C4-2B (cell line): Measurements from ENCODE around the gene CHD2.

Experiments used
- CTCF ChIP-seq: fragments of 450-650 bp; conservative IDR thresholded peaks from 2 replicates; pipeline ENCODE4 v1.5.1; 2017; ENCODE audit warnings: mild to moderate bottlenecking
- ZFX ChIP-seq: fragments of 450-650 bp; IDR thresholded peaks from 2 replicates; pipeline ENCODE4 v1.6.1; 2017

DNA sequence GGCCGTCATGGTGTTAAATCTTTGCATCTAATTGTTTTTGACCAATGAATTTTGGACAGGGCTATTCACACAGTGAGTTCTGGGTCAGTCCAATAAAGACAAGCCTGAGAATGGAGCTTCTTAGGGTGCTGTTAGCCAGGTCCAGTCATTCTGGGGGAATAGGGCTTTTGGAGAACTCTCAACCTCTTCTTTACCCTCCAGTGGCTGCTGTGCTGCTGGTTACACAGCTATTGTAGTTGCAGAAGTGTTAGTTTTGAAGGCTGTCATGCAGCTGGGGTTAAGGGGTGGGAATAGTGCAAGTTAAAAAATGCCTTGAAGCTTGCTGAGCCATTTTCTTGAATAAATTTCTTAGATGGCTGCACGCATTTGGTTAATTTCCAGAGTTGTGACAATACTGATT lies 89.9 kb downstream of the CHD2 start:
- TF ChIP-seq CTCF (no peak), ZFX (no peak)
